Fibroblast of the aortic adventitia (primary cell): ENCODE results near the gene CTH. TPM values are rescaled to one million over a fixed set of nuclear protein-coding genes. Genes with fewer than 3 reads are reported as not detected.
"Not testable (repeated sequence)": the region's sequence is repeated elsewhere in the genome, so short reads cannot be mapped to it uniquely, and the experiment has no call there.

Experiments used
- DNase-seq: peaks from one replicate; pipeline ENCODE4 v3.0.0-alpha.2; 2010; ENCODE audit warnings: low read depth
- H3K4me3 ChIP-seq: 2 replicates; pipeline ENCODE4 v1.5.1; 2011; ENCODE audit warnings: low read depth, mild to moderate bottlenecking, control low read depth, low read length, moderate library complexity
- CTCF ChIP-seq: IDR thresholded peaks from 2 replicates; pipeline ENCODE4 v1.5.1; 2011; ENCODE audit warnings: mild to moderate bottlenecking, low read length, control low read depth, inconsistent platforms; ENCODE audit not compliant: insufficient read depth
- total RNA-seq: library from RNA; depleted of rRNA; stranded (reverse); fragments of >200 nt; gene quantifications from 2 replicates; pipeline ENCODE4 v1.2.3, GENCODE V29; 2012; ENCODE audit warnings: low replicate concordance

CTH gene
- total RNA-seq, 1 donor, result 7.6 TPM

DNA sequence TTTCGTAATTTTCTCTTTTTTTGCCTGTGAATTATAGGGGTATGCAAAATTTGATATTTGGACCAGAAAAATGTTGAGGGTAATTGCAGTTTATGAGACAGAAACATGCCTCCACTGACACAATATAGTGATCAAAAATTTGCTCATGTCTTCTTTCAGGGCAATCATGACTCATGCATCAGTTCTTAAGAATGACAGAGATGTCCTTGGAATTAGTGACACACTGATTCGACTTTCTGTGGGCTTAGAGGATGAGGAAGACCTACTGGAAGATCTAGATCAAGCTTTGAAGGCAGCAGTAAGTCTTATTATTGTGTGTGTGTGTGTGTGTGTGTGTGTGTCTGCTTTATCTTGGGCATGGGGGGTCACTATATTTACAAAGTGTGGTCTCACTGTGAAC is 27.5 kb downstream of the CTH start:
- no peak for TF ChIP-seq CTCF
- H3K4me3 ChIP-seq, result no peak overlapping the region
- DNase-seq, result no peak

DNA sequence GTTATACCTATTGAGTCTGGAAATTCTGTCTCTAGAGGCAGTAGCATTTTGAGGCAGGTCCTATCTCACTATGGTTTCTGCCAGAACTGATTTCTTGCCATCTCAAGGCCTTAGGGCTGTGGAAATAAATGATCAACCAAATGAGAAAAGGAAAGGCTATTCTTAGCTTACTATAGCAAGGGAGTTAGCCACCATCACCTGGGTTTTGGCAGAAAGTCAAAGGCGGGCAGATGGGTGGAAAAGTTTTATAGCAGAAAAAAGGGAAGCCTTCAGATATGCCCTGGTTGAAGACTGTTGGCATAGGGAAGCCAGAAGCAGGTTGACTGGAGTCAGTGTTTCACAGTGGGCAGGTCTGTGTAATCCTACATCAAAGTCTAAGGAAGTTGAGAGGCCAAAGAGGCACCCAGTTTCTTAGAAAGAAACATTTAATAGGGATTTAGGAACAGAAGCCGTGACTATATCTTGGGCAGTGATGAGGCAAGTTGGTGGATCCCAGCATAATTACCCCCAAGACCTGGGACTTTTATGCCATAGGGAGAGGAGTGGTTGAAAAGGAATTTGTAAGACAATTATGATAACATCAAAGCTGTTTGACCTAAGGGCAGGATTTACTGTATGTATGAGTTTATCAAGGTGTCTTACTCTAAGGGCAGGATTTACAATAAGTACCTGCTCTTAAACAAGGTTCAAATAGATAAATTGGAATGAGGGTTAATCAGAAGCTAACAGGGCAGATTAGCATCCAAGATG is 29.7 kb downstream of the CTH start:
- no peak for DNase-seq
- no peak for TF ChIP-seq CTCF
- no peak overlapping the region for H3K4me3 ChIP-seq

- no peak for TF ChIP-seq CTCF
- DNase-seq, result no peak
- no peak overlapping the region for H3K4me3 ChIP-seq
Measured at GRCh38 chr1:70441392-70442035, 30.4 kb downstream of the CTH start.

DNA sequence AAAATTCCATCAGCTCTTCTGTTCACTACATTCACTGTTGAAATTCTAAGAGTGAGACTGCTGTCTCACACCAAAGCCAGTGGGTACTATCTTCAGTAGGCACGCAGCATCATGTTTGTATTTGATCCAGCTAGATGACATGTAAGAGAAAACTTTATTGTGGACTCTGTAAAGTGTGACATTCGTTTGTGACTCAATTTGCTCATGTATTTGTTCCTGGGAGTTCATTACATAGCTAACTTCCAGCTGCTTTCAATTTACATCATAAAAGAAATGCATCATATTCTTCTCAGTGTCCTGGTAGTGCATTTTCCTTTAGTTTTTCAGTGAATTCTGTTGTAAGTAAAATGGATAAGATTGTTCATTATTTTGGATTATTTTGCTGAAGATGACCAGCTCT is 31.4 kb downstream of the CTH start:
- DNase-seq, result no peak
- H3K4me3 ChIP-seq, result no peak overlapping the region
- TF ChIP-seq CTCF, result no peak

DNA sequence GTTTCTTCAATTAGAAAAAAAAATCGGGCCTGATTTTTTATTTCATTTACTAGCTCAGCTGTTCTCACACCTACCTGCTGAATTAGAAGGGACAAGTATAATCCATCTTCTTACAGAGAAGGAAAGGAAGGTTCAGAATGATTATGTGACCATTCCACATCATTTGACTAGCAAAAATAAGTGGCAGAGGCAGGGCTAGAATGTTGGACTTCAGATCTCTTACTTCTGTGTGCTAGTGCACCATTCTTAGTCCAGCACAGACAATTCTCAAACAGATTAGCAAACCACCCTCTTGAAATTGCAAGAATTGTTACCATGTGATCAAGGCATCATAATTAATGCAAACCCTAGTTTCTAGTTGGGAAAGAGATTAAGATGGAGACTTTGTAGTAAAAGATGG is 32.7 kb downstream of the CTH start:
- DNase-seq, result no peak
- TF ChIP-seq CTCF, result no peak
- no peak overlapping the region for H3K4me3 ChIP-seq

- no peak for DNase-seq
- no peak for TF ChIP-seq CTCF
- no peak overlapping the region for H3K4me3 ChIP-seq
Measured at GRCh38 chr1:70449049-70449448, 38.0 kb downstream of the CTH start.

DNA sequence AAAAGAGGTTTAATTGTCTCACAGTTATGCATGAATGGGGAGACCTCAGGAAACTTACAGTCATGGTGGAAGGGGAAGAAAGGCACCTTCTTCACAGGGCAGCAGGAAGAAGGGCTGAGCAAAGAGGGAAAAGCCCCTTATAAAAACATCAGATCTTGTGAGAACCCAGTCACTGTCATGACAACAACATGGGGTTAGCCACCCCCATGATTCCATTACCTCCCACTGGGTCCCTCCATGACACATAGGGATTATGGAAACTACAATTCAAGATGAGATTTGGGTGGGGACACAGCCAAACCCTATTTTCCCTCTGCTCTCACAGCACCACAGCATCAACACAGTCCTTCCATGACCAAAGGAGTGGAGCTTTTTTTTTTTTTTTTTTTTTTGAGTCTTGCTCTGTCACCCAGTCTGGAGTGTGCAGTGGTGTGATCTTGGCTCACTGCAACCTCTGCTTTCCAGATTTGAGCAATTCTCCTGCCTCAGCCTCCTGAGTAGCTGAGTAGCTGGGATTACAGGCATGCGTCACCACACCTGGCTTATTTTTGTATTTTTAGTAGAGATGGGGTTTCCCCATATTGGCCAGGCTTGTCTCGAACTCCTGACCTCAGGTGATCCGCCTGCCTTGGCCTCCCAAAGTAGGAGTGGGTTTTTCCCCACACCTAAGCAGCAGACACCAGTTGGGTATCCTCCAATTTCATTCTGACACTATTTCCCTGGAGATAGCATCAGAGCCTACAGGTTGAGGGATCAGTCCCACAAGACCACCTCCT is 41.3 kb downstream of the CTH start:
- not testable (repeated sequence) for DNase-seq, H3K4me3 ChIP-seq
